ENCODE results near the gene FNDC3A.
"Not testable (repeated sequence)": the region's sequence is repeated elsewhere in the genome, so short reads cannot be mapped to it uniquely, and the experiment has no call there.

Gene FNDC3A

DNA sequence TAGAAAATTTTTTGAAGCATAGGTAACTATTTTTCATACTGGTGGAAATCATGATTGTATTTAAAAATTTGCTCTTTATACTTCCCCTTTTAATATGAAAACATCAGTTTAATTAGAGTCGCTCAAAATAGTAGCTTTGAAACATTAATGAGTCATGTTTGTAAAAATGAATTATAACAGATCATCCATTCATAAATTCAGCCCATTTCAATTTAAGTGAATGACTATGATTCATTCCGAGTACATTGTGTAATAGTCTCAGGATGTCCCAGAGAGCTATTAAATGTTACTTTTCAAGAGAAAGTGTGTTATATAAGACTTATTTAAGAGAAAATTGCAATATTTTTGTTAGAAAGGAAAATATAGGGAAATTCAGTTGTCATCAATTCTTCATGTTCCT lies 111.0 kb downstream of the FNDC3A start:
- DNase-seq (ENCODE audit: low spot score): no peak

DNA sequence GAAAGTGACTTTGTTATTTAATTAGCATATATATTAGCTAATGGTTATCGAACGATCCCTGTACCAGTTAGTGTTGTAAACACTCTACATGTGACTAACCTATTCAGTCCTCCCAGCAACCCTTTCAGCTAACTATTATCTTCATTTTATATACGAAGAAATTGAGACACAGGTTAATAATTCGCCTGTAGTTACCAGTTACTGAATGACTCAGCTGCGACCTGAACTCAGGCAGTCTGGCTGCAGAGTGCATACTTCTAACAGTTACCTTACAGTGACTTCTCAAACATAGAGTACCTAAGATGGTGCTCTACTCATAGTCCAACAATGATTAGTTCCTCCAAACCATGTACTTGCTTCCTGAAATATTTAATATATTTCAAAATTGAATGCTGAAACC lies 117.7 kb downstream of the FNDC3A start:
- no peak for DNase-seq (ENCODE audit: low spot score)

DNA sequence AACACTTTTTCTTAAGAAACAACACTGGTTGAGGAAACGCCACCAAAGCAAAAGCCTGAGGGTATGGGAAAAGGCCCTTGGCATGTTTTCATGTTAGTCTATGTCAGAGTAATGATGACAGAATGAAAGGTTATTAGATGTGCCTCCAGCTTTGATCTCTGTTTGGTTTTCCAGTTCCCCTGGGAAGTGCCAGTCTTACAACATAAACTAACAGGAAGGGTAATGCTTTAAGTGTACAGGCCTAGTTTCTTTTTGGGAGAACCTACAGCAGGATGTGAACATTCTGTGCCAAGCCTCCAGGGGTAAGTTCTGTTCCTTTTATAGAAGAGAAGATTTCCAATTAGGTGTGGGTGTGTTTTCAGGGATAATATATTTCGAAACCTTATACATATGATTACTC lies 121.7 kb downstream of the FNDC3A start:
- no peak for DNase-seq (ENCODE audit: low spot score)

DNA sequence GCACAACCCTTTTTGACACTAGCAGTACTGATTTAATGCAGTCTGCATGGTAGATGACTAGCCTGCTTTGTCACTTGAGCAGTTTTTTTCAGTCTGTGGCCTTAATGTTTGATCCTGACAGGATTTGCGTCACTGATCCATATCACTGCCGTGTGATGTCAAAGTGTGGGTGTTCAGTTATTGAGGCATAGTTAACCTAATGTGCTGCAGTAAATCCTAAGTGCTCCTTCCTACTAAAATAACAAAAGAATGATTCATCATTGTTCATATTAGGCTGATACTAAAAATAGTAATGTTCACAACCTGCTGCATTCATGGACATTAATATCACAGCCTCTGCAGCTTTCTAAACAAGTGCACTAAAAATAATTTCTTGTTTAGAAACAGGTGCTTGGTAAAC lies 122.5 kb downstream of the FNDC3A start:
- DNase-seq (ENCODE audit: low spot score): peak; percentile 98

DNA sequence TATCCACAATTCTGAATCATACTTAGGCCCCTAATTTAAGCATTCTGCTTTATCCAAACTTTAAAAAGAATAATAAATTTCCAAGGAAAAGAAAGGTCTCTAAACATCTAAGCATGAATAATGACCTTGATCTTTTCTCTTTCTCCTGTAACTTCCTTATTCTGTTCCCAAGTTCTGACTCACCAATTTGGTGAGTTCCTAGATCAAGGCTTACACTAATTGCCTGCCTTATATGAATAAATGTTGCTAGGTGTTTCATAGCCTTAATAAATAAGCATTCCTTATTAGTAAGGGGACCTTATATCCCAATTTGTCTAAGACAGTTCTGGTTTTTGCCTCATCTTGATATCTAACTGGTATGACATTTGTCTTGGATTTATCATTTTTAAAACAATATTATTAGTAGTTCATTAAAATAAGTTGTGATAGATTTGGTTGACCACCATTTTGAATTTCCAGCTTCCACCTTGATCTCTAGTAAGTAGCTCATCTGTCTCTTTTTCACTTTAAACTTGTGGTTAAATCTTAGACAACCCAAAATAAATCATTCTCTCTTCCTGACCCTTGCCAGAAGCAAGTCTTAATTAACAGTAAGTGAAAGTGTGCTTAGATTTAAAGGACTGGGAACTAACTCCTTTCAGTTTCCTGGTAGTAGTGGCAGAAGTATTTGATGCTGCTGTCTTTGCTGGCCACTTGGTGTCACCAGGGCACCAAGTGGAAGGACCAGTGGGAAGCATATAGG lies 123.2 kb downstream of the FNDC3A start:
- DNase-seq (ENCODE audit: low spot score): peak; percentile 48

DNA sequence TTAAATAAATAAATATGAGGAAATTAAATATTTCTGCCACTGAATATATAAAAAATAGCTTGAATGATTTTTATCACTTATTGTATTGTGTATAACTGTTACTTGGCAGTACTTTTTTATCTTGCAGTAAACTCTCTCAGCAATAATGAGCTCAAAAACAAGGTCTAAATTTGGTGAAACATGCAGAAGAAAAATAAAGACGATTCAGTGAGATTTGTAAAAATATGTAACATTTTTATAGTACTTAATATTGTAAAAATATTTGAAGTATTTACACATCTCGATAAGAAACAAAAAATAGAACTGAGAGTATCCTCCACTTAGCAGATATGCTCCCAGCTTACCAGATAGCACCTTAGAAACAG lies 123.8 kb downstream of the FNDC3A start:
- DNase-seq (ENCODE audit: low spot score): no peak

DNA sequence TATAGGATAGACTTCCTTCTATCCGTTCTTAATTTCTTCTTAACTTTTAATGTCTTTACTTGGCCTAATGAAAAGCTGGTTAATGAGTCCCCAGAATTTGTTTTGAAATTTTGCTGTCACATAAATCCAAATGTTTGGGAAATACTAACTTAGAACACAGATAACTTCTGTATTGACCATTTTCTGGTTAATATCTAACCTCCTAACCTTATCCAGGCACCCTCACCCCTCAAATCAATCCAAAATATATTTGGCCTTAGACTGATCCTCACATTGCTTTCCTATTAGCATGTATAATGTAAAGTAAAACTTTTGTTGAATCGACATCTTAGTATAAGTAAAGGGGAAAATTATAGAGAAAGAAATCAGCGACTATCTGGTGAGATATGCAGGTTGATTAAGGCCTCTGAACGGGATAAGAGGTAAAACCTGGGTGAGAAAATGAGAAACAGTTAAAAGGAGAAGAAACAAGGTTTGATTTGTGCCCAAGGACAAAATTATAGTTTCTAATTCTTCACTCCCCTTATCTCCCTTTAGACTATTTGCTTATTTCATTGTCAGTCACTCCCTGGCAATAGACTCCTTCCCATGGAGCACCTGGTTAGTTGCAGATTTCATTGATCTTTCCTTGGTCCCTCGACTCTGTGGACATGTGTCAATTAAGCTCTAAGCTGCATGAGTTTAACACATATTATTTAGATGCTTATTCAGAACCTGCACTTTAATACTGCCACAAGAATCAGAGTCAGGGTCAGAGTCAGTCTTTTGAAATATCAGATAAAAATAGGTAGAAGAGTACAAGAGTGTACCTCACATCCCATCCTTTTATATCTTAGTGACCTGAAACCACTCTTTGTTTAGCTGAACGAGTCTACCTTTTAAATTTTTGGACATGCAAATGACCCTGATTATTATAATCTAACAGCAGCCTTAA lies 125.2 kb downstream of the FNDC3A start:
- no peak for DNase-seq (ENCODE audit: low spot score)

DNA sequence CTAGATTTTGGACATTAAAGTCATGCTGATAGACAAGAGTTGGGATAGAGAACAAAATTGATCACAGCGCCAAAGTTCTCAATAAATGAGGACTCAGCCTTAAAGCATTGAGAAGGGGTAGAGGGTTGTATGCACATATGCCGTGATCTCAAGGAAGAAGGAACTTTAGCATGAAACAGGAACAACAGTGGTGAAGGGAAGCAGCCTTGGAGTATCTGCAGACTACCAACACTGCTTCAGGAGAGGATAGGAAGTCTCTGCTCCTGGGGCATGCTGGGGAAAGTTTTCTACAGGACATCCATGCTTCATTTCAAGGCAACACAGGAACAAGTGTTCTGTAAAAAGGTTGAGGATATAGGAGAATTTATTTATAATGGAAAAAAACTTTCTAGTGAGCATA lies 132.5 kb downstream of the FNDC3A start:
- DNase-seq (ENCODE audit: low spot score): no peak

DNA sequence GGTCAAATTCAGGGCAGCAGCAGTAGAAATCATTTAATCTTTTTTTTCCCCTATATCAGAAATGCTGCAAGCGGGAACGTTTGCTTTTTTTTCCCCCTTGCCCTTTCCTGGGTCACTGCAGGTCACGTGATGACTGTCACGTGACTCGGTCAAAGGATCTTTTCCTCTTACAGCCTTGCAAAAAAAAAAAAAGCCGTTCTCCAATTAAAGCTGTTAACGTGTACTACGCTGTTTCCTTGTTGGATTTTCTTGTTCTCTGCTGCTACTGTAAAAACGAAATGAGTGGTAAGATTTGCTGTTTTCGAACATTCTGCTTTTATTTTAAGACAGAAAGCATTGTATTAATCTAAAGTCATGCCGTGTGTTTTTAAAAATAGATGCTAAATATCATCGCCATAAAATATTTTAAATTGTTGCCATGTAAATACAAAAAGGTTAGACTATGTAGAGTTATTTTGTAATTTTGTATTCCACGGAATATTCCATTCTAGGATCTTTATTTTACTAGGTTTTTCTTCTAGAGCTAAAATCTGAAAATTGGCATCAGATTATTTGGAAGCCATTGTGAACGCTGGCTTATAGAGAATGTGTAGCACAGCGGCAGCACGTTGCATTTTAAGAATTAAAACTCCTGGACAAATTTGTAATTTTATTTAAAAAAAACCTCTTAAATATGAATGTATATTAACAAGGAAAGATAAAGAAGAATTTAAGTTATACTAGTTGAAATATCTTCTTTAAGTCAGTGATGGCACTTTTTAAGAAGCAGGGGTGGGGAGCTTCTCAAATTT lies 134.6 kb downstream of the FNDC3A start:
- peak; percentile 83 for DNase-seq (ENCODE audit: low spot score)

DNA sequence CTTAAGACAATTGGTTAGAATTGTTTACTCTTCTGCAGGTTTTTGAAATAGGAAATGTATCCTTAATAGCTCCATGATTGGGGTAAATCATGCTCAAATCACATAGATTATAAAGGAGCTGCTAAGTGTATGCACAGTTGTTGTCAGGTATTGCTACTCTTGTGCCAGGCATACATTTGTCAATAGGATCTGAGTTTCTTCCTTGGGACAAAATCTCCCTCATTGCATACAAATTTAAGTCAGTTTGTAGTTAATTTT lies 135.1 kb downstream of the FNDC3A start:
- no peak for DNase-seq (ENCODE audit: low spot score)

DNA sequence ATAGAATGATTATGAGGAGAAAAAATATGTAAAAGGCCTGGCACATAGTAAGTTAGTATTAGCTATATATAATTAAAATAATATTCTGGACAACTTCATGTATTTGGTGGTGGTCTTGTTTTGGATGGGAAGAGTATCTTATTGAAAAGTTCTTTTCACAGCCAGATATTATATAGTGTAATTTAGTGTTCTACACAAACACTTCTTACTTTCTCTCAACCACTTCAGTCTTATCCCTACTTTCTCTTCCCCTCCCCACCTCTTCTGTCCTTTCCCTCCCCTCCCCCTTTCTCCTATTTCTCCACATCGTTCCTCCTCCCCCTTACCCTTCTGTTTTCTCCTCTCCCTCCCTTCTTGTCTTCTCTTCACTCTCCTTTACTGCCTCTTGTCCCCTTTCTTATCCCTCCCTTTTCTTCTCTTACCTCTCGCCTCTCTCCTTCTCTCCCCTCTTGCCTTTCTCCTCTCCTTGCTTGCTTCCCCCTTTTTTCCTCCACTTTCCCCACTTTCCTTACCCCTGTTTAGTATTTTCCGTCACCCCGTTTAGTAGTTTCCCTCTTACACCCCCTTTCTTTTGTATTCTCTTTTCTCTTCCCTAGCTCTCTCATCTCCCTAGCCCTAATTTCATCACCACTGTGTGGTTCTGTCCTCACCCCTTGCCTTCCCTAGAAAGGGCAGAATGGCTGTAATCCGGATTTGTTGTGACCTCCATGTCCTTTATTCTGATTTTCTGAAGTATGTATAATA lies 137.2 kb downstream of the FNDC3A start:
- DNase-seq (ENCODE audit: low spot score): no peak

DNA sequence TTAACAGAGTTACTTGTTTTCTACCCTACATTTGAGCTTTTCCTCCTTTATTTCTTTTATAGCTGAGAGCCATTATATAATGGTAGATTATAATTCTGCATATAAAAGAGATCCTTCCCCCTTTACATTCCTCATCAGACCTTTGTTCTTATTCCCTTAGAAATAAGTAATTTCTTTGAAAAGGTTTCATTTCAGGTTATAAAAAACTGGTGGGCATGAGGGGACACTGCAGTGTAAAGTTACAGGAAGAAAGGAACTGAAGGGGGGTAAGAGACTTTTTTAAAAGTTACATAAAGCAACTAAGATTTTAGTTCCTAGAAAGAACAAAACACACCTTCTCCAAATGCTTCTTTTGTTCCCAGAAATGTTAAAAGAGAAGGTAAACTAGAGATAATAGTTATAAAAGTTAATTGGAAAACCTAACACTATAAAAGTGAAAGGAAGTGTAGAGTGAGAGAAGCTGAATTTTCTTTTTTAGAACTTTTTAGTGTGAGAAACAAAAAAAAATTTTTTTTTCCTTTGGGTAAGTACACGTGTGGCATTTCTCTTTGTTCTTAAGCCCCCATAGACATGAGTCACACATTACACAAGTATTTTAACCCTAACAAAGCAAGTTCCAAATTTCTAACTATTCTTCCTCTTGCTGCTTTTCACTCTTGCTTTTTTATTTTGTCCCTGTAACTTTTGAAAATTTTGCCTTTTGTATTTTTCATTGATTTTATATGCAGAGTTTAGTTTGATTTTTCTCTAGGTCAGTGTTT lies 138.0 kb downstream of the FNDC3A start:
- peak; percentile 65 for DNase-seq (ENCODE audit: low spot score)

DNA sequence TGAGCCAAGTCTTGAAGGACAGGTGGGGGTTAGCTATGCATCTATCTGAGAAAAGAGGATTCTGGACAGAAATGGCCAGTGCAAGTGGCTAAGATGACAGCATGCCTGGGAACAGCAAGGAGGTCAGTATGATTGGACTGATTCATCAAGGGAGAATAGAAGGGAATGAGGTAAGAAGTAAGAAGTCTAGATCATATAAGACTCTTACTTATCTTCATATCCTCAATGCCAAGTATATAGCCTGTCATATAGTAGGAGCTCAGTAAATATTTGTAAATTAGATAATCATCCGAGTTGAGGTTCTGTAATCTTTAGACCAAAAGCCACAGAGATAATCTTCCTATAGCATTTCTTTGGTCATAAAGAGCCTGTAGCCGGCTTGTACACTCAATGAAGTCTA lies 141.2 kb downstream of the FNDC3A start:
- no peak for DNase-seq (ENCODE audit: low spot score)

DNA sequence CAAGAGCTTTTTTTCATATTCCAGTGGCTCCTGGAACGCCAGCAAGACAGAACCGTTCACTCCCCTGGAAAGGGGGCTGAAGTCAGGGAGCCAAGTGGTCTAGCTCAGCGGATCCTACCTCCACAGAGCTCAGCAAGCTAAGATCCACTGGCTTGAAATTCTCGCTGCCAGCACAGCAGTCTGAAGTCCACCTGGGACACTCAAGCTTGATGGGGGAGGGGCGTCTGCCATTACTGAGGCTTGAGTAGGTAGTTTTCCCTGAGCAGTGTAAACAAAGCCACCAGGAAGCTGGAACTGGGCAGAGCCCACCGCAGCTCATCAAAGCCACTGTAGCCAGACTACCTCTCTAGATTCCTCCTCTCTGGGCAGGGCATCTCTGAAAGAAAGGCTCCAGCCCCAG lies 142.7 kb downstream of the FNDC3A start:
- not testable (repeated sequence) for DNase-seq (ENCODE audit: low spot score)

DNA sequence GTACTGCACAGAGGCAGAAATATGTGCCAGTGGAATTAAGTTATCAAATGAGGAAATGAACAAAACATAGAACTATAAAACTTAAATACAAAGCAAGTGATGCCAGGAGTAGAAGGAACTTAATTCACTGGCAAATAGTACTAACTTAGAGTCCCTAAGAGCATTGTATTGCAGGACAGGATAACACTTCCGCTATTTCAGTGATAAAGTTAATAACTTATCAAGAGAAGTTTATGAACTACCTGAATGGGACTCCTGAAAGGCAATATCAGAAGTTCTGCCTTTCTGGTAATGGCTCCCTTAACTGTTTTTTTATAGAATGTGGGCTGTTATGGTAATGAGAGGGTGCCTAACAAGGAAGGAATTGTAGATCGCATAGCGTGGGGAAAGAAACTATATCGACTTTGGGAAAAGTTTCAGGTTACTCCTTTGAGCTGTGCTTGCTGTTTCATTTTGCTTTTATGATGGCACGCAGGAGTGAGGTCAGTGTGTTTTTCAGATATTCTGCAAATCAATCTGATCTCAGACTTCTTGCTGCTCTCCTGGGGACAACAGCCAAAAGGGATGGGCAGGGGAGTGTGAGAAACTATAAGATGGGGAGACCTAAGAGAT lies 149.1 kb downstream of the FNDC3A start:
- no peak for DNase-seq (ENCODE audit: low spot score)

DNA sequence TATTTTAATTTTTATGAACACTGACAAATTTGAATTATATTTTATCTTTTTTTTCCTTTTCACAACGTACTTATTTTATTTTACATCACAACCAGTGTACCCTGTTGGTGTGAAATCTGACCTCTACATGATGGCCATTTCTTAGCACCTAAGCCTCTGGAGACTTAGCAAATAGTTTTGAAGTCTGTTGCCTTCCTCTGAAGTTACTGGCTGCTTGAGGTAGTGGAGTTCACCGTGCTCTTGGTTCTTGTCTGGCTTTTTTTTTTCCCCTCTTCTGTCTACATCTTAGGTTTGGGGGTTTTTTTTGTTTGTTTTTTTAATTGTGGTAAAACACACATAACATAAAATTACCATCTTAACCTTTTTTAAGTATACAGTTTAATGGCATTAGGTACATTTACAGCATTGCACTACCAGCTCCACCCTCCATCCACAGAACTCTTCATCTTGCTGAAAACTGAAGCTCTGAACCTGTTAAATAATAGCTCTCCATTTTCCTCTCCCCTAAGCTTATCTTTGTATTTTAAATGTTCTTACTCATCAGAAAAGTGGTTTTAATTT lies 150.3 kb downstream of the FNDC3A start:
- DNase-seq (ENCODE audit: low spot score): no peak

DNA sequence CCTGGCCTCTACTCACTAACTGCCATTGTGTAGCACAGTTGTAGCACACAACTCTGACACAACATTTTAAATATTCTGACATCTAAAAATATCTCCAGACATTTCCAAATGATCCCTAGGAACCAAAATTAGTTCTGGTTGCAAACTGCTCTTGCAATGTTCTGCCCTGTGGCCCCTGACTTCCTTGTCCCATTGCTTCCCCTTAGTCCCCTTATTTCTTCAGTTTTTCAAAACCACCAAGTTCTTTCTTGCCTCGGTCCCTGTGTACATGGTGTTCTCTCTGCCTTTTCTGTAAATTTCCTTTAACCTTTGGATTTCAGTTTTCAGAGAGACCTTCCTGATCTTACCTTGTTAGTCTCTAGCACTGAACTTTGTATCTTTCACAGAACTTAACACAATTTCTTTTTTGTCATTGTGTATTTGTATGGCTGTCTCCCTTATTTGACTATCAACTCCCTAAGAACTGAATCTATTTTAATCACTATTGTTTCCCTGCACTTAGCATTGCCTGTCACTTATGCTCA lies 156.8 kb downstream of the FNDC3A start:
- no peak for DNase-seq (ENCODE audit: low spot score)

DNA sequence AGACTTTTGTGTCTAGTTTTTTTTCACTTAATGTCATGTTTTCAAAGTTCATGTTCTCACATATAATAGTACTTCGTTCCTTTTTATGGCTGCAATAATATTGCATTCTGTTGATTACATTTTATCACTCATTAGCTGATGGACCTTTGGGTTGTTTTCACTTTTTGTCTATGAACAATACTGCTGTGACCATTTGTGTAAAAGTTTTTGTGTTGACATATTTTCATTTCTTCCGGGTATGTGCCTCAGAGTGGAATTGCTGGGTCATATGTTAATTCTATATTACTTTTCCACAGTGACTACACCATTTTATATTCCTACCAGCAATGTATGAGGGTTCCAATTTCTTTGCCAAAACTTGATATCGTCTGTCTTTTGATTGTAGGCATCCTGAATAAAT lies 158.6 kb downstream of the FNDC3A start:
- DNase-seq (ENCODE audit: low spot score): no peak

DNA sequence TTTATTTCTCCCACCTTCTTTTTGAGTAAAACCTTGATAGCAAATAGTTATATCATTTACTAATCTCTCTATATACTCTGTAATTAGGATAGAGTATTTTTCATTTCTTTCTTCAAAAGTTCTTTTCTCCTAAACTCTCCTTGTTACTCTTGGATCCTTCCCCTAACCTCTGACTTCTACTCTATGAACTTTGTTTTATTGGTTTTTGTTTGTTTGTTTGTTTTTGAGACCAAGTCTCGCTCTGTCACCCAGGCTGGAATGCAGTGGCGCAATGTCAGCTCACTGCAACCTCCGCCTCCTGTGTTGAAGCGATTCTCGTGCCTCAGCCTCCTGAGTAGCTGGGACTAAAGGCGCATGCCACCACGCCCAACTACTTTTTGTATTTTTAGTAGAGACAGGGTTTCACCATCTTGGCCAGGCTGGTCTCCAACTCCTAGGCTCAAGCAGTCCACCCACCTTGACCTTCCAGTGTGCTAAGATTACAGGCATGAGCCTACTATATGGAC lies 161.5 kb downstream of the FNDC3A start:
- not testable (repeated sequence) for DNase-seq (ENCODE audit: low spot score)
